WTC11 (cell line): ENCODE results near the gene UBALD1. TPM values are rescaled to one million over a fixed set of nuclear protein-coding genes. Genes with fewer than 3 reads are reported as not detected.

Experiments used
- ATAC-seq: fragments of 200-7000 bp; cut with Tn5 transposase; 2 replicates; pipeline ENCODE4 v1.10.0; 2021; ENCODE audit warnings: mild to moderate bottlenecking, moderate library complexity
- CTCF ChIA-PET: fragments of 300-600 bp; sonication (Branson Sonifier 250); formaldehyde crosslinking; loops from one replicate; lab custom pipeline; 2021; ENCODE audit warnings: antibody characterized with exemption; lab: Charles Lee
- POLR2A ChIA-PET: fragments of 350-600 bp; sonication (Branson Sonifier 250); formaldehyde crosslinking; loops from one replicate; lab custom pipeline; 2021; ENCODE audit warnings: antibody characterized with exemption; lab: Charles Lee
- DNase-seq: peaks from one replicate; pipeline ENCODE4 v3.0.0; 2021; ENCODE audit warnings: low spot score
- H3K27ac Mint-ChIP-seq: 2 replicates; pipeline ENCODE4 v1.8.0; 2021; ENCODE audit warnings: mixed read lengths
- H3K27me3 Mint-ChIP-seq: 2 replicates; pipeline ENCODE4 v1.8.0; 2021; ENCODE audit warnings: low read depth, mild to moderate bottlenecking, moderate library complexity, mixed read lengths
- H3K36me3 Mint-ChIP-seq: 2 replicates; pipeline ENCODE4 v1.8.0; 2021; ENCODE audit warnings: mixed read lengths
- H3K4me1 Mint-ChIP-seq: 2 replicates; pipeline ENCODE4 v1.8.0; 2022; ENCODE audit warnings: mixed read lengths
- H3K4me3 Mint-ChIP-seq: 2 replicates; pipeline ENCODE4 v1.8.0; 2021; ENCODE audit warnings: mild to moderate bottlenecking, moderate library complexity, mixed read lengths
- H3K9me3 Mint-ChIP-seq: 2 replicates; pipeline ENCODE4 v1.8.0; 2021; ENCODE audit warnings: mixed read lengths
- CDX4 ChIP-seq: fragments of 250-450 bp; sonication (Bioruptor Pico); IDR thresholded peaks from 2 replicates; pipeline ENCODE4 v1.9.0; 2021; ENCODE audit warnings: moderate library complexity, mild to moderate bottlenecking, inconsistent platforms, borderline replicate concordance
- CTCF ChIP-seq: fragments of 200-600 bp; IDR thresholded peaks from 2 replicates; pipeline ENCODE4 v1.8.0; 2022; ENCODE audit warnings: antibody characterized with exemption
- GRHL2 ChIP-seq: fragments of 250-450 bp; sonication (Bioruptor Pico); IDR thresholded peaks from 2 replicates; pipeline ENCODE4 v1.8.0; 2022; ENCODE audit warnings: mild to moderate bottlenecking, moderate library complexity; ENCODE audit not compliant: insufficient replicate concordance, severe bottlenecking
- JAZF1 ChIP-seq: fragments of 250-450 bp; sonication (Bioruptor Pico); IDR thresholded peaks from 2 replicates; pipeline ENCODE4 v1.9.0; 2021; ENCODE audit warnings: moderate library complexity, mild to moderate bottlenecking, inconsistent platforms
- MAX ChIP-seq: sonication (generic); formaldehyde crosslinking; IDR thresholded peaks from 2 replicates; pipeline ENCODE4 v1.8.0; 2022; ENCODE audit warnings: mild to moderate bottlenecking, missing genetic modification reagents
- PRDM15 ChIP-seq: sonication (generic); formaldehyde crosslinking; IDR thresholded peaks from 2 replicates; pipeline ENCODE4 v1.8.0; 2022; ENCODE audit warnings: missing genetic modification reagents
- SP1 ChIP-seq: sonication (generic); formaldehyde crosslinking; conservative IDR thresholded peaks from 2 replicates; pipeline ENCODE4 v1.8.1; 2022; ENCODE audit warnings: missing genetic modification reagents
- TEAD4 ChIP-seq: sonication (generic); formaldehyde crosslinking; IDR thresholded peaks from 2 replicates; pipeline ENCODE4 v1.8.0; 2022; ENCODE audit warnings: mild to moderate bottlenecking, missing genetic modification reagents
- USF1 ChIP-seq: sonication (generic); formaldehyde crosslinking; IDR thresholded peaks from 2 replicates; pipeline ENCODE4 v1.8.0; 2022; ENCODE audit warnings: mild to moderate bottlenecking, missing genetic modification reagents
- ZBTB43 ChIP-seq: sonication (generic); formaldehyde crosslinking; IDR thresholded peaks from 2 replicates; pipeline ENCODE4 v1.8.1; 2023; ENCODE audit warnings: mild to moderate bottlenecking, missing genetic modification reagents
- ZNF281 ChIP-seq: sonication (generic); formaldehyde crosslinking; IDR thresholded peaks from 2 replicates; pipeline ENCODE4 v1.8.0; 2023; ENCODE audit warnings: mild to moderate bottlenecking, missing genetic modification reagents
- ZNF423 ChIP-seq: fragments of 250-450 bp; sonication (Bioruptor Pico); IDR thresholded peaks from 2 replicates; pipeline ENCODE4 v2.1.2; 2022; ENCODE audit warnings: mild to moderate bottlenecking, moderate library complexity
- ZNF512 ChIP-seq: sonication (generic); formaldehyde crosslinking; IDR thresholded peaks from 2 replicates; pipeline ENCODE4 v1.8.1; 2022; ENCODE audit warnings: missing genetic modification reagents, borderline replicate concordance
- total RNA-seq: library from RNA; stranded (reverse); gene quantifications from 3 replicates; pipeline ENCODE4 v1.2.3, GENCODE V29; 2021

The UBALD1 gene
- total RNA-seq, 1 experiment from 2014 or later, result 56.8 TPM

DNA sequence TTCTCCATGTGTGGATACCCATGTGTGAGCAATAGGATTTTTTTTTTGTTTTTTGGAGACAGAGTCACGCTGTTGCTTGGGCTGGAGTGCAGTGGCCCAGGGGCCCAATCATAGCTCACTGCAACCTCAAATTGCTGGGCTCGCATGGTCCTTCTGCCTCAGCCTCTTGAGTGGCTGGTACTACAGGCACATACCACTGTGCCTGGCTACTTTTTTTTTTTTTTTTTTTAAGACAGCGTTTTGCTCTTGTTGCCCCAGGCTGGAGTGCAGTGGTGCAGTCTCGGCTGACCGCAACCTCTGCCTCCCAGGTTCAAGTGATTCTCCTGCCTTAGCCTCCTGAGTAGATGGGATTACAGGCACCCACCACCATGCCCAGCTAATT is 26.6 kb upstream of the UBALD1 start:
- TF ChIP-seq ZBTB43, result no peak
- TF ChIP-seq PRDM15 (CRISPR knock-in tag), result no peak
- TF ChIP-seq GRHL2, result no peak
- TF ChIP-seq SP1, result no peak
- no peak for TF ChIP-seq USF1
- no peak for TF ChIP-seq ZNF423
- no peak for TF ChIP-seq MAX (CRISPR knock-in tag)
- TF ChIP-seq ZNF281 (CRISPR knock-in tag), result no peak
- no peak for TF ChIP-seq JAZF1 (CRISPR knock-in tag)
- TF ChIP-seq ZNF512, result no peak
- no peak for TF ChIP-seq TEAD4
- TF ChIP-seq CTCF, result no peak
- TF ChIP-seq CDX4 (CRISPR knock-in tag), result no peak
- Mint-ChIP-seq H3K9me3 (no peaks in the 10 kb centered on the region), H3K4me1 (0 out of 2 replicates have a peak, but pooled peaks cover 2% of the 10 kb centered on the region), H3K4me3 (no peak overlapping the region), H3K27me3 (no peaks in the 10 kb centered on the region), H3K36me3 (no peaks in the 10 kb centered on the region), H3K27ac (peak overlapping the region; percentile 75; the same call in 1 of the 2 replicates)
- CTCF ChIA-PET, result interaction anchor here (1.2 to 2.7 kb wide), 3 partner anchors 9 to 42 kb away, joined by 3 to 16 read pairs (median 6); partner anchors contain the start of gene MGRN1
- no peak for ATAC-seq
- no peak for DNase-seq
- POLR2A ChIA-PET, result no interaction called here
